GM18505 (cell line): ENCODE measurements around the gene SORCS2.

ENCODE experiments used
- ATAC-seq: cut with Tn5 transposase; IDR thresholded peaks from one replicate; pipeline ENCODE4 v1.9.1; 2021; ENCODE audit not compliant: unreplicated experiment
- POLR2A ChIP-seq: IDR thresholded peaks from 4 replicates; pipeline ENCODE4 v1.6.1; 2011; ENCODE audit warnings: borderline replicate concordance; ENCODE audit not compliant: insufficient read depth, insufficient read length; ENCODE audit errors: extremely low read depth

The SORCS2 gene

DNA sequence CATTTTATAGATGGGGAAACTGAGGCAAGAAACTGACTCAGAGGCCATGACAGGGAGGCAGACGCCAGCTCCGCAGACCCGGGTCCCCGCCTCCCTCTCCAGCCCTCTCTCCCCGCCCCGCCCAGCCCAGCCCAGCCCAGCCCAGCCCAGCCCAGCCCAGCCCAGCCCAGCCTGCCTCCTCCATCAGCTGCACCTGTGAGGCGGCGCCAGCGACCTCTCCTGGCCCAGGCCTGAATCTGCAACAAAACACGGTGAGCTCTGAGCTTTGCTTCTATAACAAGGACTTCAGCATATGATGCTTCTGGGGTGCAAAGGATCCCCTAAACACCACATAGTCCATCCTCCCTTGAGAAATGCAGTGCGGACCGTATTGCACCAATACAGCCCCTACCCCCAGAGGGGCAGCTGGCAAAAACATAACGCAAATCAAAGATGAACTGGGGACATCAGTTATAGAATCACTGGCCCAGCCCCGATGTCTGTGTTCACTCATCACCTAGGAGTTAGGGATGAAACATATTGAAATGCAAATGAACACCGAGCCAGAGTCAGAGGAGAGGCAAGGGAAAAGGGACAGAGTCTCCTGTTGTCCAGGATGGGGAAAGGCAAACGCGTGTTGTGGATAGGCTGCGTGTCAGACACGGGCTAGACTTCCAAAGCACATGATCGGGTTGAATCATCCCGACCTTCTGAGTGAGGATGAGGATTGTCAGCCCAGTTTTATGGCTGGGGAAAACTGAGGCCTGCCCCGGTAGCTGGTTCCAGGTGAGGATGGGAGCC lies 458.5 kb downstream of the SORCS2 start:
- TF ChIP-seq POLR2A: no peak
- ATAC-seq: no peak

DNA sequence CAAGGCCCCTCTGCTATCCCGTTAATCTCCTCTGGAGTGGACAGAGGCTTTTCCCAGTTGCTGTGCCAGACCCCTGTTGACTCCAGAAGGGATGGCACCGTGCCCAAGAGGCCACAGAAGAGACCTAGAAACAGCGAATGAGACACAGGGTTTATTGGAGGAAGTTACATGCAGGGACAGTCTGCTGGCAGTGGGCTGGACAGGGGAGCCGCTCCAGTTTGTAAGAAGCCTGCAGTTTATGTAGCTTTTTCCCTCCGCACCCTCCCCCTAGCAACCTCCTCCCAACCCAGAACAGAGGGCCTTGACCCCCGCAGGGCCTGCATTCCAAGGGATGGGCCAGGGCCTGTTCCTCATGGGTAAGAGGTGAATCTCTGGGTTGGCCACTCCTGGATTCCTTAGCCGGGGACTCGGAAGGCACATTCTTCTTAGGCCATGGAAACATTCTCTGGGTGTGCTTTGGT lies 459.2 kb downstream of the SORCS2 start:
- no peak for TF ChIP-seq POLR2A
- ATAC-seq: no peak

DNA sequence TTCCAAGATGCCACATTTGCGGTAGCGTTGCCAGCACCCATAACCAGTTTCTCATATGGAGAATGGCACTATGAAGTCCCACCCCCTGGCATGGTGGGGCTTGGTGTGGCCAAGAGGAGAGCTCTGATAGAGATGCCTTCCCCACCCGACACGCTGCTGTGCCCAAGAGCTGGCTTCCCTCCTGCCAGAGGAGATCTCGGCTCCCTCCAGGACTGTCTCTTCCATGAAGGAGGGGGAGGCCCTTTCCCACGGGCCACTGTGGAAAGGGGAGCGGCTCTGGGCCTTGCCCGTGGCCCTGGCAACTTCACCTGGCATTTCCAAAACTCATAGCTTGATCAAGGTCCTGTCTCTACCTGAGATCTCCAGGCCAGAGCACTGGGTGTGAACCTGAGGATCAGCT lies 459.7 kb downstream of the SORCS2 start:
- no peak for ATAC-seq
- no peak for TF ChIP-seq POLR2A

DNA sequence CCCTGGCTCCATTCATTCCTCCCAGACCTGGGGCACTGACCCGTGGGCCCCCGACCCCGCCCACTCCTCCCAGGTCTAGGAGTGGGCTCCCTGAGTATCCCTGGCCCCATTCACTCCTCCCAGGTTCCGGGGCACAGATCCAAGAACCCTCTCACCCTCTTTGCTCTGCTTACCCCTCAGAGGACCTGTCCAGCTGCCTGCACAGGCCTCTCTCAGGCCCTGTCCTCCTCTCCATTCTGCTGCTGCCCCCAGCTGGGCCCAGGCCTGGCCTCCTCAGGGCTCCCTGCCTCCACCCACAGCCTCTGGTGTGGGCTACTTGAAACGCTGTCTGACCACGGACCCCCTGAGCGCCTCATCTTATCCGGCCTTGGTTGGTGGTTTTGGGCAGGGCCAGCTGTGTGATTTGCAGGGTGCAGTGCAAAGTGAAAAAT lies 460.1 kb downstream of the SORCS2 start:
- no peak for ATAC-seq
- TF ChIP-seq POLR2A: no peak

DNA sequence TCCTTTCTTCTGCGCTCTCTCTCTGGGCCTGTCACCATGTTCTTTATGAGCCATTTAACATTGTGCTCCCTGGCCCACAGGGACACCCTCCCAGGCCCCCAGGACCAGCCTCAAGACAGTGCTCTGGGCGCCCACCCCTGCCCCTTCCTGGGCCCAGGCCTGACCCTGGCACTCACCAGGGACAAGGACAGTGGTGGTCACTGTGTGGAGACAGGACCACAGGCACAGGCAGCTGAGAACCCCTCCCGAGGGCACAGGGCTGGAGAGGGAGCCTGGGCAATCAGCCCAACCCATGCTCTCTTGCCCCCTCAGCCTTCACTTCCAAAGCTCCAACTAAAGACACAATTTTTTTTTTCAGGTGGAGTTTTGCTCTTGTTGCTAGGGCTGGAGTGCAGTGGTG lies 460.6 kb downstream of the SORCS2 start:
- no peak for ATAC-seq
- TF ChIP-seq POLR2A: no peak

DNA sequence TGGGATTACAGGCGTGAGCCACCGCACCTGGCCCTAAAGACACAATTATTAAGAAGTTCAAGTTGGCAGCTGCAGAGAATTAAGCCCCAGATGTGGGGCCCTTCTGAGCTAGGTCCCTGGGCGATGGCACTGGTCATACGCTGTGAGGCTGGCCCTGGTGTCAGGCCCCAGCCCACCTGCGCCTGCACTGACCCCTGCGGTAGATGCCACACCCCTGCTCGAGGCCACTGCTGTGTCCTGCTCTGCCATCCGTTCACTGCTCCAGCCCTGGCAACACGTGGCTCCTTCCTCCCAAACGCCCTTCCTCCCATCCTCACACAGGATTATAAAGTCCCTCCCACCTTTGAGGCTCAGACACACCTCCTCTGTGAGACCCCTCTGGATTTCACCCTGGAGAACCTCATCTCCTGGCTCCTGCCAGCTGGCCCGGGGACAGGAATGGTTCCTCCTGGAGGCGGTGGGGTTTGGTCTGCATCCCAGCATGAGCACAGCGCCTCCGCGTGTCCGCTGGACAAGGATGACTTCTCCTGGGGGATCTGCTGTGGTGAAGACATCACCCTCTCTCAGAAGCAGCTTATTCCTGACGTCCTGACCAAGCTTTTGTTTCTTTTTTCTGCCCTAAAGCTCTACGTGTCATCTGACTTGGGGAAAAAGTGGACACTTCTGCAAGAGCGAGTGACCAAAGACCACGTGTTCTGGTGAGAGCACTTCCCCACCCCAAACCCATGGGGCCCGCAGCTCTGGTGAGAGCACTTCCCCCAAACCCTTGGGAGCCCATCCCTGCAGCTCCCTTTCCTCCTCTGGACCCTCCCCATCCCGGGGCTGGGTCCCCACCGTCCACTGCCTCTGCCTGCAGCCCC lies 461.4 kb downstream of the SORCS2 start:
- ATAC-seq: no peak
- TF ChIP-seq POLR2A: no peak

DNA sequence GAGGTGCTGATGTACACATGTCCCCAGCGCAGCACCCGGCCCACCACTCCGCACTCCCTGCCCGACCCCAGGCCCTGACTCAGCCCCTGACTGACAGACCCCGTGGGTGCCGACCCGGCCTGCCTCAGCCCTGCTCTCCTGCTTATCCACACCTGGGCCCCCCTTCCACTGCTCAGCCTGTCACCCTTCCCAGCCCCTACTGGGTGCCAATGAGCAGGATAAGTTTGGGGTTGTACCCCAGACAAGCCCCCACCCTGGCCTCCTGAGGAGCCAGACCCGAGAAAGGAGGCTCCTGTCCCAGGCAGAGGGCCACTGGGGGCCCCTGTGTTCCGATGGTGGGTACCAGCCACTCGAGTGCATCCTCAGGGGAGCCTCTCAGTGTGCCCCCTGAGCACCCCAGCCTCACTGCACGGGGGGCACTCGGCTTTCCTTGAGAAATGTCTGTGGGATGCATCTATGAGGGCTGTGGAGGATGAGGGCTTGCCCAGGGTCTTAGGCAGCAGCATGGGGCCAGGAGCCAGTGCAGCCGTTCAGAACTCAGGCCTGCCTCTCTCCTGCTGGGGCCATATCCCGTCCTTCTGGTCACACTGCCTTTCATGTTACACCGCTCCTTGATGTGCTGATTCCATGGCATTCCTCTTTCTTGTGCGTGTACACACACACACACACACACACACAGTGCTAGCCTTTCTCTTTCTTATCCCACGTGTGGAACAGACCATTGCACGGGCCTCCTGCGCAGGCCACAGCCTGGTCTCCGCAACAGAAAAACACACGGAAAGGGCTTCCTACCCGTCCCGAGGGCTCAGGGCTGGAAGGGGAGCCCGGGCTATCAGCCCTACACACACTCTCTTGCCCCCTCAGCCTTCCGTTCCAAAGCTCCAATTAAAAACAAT lies 462.5 kb downstream of the SORCS2 start:
- no peak for TF ChIP-seq POLR2A
- no peak for ATAC-seq

DNA sequence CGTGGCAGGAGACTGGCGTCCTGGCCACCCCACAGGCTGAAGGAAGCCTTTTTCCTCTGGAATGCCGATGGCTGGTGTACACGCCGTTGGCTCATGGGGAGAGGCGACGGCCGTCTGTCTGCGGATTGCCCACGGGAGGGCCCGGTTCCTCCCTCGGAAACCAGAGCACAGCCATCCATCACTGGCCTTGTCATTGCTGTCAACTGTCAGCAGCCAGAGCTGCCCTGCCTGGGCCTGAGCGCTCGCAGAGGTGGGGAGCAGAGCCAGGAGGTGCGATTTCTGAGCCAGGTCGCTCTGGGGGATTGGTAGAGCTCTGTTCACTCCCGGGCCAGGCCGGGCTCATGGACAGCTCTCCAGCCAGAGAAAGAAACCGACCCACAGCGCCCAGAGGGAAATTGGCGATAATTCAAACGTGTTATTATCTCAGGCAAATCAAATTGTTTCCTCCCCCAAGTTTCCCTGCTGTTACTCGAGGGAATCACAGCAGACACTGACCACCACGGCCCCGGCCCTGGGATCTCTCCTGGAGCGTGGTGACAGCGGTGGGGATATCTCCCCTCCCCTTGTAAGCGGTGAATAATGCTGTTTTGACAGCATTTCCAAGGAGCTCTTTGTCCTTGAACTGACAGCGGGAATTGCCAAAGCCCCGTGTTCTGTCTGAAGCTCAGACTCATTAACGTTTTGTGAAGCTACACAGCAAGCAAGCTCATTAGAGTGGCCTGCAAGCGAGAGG lies 463.3 kb downstream of the SORCS2 start:
- no peak for TF ChIP-seq POLR2A
- ATAC-seq: no peak

DNA sequence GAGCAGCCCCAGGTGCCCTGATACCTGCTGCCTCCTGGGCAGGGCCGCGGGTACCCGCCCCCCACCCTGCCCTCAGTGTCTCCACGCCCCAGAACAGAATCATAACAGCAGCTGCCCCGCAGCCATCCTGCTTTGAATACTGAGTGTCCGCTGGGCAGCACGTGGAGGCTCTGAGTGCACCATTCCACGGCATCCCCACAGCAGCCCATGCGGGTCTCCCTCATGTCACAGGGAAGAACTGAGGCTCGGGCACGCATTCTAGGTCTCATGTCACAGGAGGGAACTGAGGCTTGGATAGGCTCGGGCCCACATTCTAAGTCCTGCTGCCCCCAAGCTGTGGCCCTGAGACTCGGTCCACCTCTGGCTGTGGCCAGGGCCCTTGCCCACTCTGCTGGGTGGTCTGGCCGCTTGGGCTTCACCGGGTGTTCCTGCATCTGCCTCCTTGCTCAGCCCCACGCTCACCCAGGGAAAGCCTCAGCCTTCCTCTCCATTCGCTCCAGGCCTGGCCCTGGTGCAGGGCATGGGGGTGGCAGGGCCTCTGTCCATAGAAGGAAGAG lies 464.0 kb downstream of the SORCS2 start:
- ATAC-seq: no peak
- TF ChIP-seq POLR2A: no peak

DNA sequence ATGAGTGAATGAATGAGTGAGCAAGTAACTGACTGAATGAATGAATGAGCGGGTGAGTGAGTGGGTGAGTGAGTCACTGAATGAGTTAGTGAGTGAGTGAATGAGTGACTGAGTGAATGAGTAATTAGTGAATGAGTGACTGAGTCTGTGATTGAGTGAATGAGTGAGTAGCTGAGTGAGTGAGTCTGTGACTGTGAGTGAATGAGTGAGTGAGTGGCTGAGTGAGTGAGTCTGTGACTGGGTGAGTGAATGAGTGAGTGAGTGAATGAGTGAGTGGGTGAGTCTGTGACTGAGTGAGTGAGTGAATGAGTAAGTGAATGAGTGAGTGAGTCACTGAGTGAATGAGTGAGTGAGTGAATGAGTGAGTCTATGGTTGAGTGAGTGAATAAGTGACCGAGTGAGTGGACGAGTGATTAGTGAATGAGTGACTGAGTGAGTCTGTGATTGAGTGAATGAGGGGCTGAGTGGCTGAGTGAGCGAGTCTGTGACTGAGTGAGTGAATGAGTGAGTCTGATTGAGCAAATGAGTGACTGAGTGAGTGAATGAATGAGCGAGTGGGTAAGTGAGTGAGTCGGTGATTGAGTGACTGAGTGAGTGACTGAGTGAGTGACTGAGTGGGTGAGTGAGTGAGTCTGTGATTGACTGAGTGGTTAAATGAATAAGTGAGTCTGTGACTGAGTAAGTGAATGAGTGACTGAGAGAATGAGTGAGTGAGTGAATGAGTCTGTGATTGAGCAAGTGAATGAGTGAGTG lies 465.4 kb downstream of the SORCS2 start:
- no peak for ATAC-seq
- no peak for TF ChIP-seq POLR2A

DNA sequence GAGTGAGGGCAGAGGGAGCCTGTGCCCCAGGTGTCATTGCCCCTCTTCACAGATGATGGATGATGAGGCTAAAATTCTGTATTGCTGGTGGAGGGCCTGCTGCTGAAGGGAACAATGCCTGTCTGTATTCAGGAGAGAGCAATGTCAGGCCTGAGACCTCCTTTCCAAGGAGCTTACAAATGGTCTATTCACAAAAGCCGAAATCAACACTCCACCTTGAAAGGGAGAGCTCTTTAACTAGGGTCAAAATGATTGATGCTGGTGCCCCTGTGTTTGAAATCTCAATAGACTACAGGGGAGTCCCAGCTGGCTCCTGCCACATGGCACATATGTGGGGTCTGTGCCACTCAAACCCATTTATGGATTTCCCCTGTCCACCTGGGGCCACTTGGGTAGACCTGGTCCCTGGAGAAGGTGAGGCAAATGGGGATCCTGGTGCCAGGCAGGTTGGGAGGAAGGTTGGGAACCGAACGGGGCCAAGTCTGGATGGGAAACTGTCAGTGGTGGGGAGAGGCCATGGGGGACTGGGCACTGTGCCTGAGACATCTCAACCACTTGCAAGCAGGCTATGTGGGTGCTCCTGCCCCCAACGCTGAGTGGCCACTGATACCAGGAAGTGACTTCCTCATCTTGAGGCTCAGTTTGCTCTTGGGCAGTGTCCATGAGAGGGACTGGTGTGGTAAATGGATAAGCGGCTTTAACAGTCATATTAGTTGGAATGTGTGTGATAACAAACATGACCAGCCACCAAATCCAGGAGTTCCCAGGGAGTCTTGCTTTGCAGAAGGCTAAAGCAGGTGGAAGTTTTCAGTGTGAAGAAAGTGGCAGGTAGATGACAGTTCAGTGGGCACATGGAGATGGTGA lies 466.2 kb downstream of the SORCS2 start:
- ATAC-seq: no peak
- no peak for TF ChIP-seq POLR2A
